SK-N-MC (cell line): Measurements from ENCODE around the gene SLC17A1.

ENCODE experiments used
- DNase-seq: peaks from one replicate; pipeline ENCODE4 v3.0.0-alpha.2; 2011; ENCODE audit warnings: low read depth, low spot score
- H3K27ac ChIP-seq: fragments of 200-600 bp; sonication (generic); 2 replicates; pipeline ENCODE4 v1.5.1; 2016; ENCODE audit warnings: mixed run types
- H3K36me3 ChIP-seq: fragments of 200-600 bp; sonication (generic); 2 replicates; pipeline ENCODE4 v1.6.1; 2017; ENCODE audit warnings: antibody characterized with exemption, low read length, mixed read lengths; ENCODE audit not compliant: insufficient read depth
- H3K4me3 ChIP-seq: fragments of 200-600 bp; sonication (generic); 2 replicates; pipeline ENCODE4 v1.5.1; 2016
- H3K9ac ChIP-seq: fragments of 200-600 bp; sonication (generic); 2 replicates; pipeline ENCODE4 v1.8.0; 2017; ENCODE audit warnings: mixed run types, mixed read lengths; ENCODE audit not compliant: insufficient read length
- H3K9me3 ChIP-seq: fragments of 200-600 bp; sonication (generic); 2 replicates; pipeline ENCODE4 v1.6.1; 2017; ENCODE audit warnings: low read depth, mild to moderate bottlenecking, antibody characterized with exemption, low read length, moderate library complexity, mixed read lengths
- EZH2 ChIP-seq: fragments of 200-600 bp; sonication (generic); IDR thresholded peaks from one replicate; pipeline ENCODE4 v1.6.1; 2017; ENCODE audit warnings: antibody characterized with exemption
- FOXP2 ChIP-seq: optimal IDR thresholded peaks from 2 replicates; pipeline ENCODE3; 2011; ENCODE audit warnings: mild to moderate bottlenecking, moderate library complexity; ENCODE audit not compliant: insufficient read depth; ENCODE audit errors: extremely low read length, control extremely low read depth
- POLR2AphosphoS5 ChIP-seq: IDR thresholded peaks from 2 replicates; pipeline ENCODE4 v1.6.1; 2012; ENCODE audit warnings: mild to moderate bottlenecking, low read depth, low read length, borderline replicate concordance

The SLC17A1 gene

DNA sequence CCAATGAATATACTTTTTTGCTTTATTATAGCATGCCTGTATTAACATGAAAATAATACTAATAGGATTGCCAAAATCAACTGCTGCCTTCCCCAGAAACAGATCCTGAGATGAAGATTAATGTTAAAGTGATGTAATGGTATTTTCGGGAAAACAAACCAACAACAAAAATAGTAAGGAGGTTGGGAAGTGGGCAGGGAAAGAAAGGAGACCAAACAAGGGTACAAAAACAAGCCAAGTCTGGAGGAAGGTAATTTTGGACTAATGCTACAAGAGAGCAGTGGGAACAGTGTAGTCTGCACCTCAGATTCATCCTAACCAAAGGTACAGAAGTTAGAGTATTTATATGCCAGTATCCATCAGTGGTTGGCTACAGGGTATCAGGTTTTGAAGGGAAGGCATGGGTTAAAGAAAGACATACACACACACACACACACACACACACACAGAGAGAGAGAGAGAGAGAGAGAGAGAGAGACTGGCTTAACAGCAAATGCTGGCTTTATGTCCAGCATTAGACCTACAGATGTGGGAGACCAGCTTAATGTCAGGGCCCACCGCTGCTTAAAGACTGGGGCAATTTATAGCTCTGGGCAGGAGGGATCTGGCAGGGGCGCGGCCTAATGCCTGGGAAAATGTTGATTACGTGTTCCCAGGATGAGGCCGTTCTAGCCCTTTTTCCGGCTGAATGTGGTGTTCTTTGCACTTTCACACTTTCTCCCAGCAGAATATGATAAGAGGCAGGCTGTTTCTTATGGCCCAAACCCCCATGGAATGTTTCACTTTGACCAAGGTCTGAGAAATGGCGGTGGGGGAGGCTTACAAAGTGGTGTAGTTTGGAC lies 3.8 kb upstream of the SLC17A1 start:
- no peaks in the 10 kb centered on the region for H3K36me3 ChIP-seq
- TF ChIP-seq POLR2AphosphoS5 (no peak), EZH2 (no peak), FOXP2 (no peak)

DNA sequence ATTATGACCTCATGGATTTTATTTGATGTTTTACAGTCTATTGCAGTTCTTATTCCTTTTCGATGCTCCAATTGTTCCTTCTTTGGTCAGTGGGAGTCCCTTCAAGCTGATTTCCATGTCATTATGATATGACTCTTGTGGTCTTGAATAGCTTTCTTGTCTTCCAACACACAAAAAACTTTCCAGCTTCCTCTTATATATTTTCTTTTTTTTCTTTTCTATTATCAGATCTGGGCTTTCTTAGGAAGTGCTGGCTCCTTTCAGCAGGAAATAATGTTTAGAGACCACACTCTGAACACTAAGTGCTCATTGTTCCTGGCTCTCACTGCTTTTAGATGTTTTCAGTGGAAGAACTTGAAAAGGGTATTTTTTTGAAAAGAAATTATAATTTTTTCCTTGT lies 3.1 kb upstream of the SLC17A1 start:
- Histone ChIP-seq H3K36me3 (no peaks in the 10 kb centered on the region), H3K27ac (no peak overlapping the region), H3K9me3 (no peaks in the 10 kb centered on the region), H3K4me3 (no peak overlapping the region), H3K9ac (no peak overlapping the region)
- no peak for DNase-seq
- TF ChIP-seq POLR2AphosphoS5 (no peak), EZH2 (no peak), FOXP2 (no peak)

More for the DNA sequence above, 3.8 kb upstream of the SLC17A1 start:
- Histone ChIP-seq H3K27ac (no peak overlapping the region), H3K4me3 (no peak overlapping the region), H3K9me3 (no peaks in the 10 kb centered on the region), H3K9ac (no peak overlapping the region)
- DNase-seq = no peak

DNA sequence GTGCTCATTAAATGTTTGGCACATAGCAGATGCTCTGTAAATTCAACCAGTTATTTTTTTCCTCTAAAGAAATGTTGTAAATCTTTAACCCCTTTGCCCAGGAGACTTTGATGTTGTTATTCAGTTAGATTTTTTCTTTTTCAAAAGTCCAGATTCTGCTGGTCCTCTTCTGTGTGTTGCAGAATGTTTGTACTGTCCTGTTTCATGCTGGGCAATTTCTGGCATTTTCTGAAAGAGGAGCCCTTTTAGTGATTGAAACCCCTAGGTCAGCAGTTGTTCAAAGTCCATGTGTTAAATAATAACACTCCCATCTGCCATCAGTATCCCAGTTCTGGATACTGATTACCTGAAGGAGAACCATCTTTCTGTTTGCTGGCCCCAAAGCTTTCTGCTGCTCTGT lies 1.3 kb upstream of the SLC17A1 start:
- TF ChIP-seq POLR2AphosphoS5 = no peak
- no peak overlapping the region for H3K4me3 ChIP-seq
- H3K36me3 ChIP-seq = no peaks in the 10 kb centered on the region
- H3K9ac ChIP-seq = no peak overlapping the region
- no peaks in the 10 kb centered on the region for H3K9me3 ChIP-seq
- no peak overlapping the region for H3K27ac ChIP-seq
- no peak for DNase-seq

DNA sequence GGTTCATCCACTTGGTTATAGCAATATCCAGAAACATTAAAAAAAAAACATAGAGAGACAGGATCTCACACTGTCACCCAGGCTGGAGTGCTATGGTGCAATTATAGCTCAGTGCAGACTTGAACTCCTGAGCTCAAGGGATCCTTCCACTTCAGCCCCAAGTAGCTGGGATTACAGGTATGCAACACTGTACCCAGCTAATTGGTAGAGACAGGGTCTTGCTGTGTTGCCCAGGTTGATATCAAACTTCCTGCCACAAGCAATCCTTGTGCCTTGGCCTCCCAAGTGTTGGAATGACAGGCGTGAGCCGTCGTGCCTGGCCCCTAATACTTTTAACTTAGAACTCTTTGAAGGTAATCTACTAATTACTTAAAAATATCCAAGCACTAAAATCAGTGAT lies 818 bp upstream of the SLC17A1 start:
- Histone ChIP-seq H3K9me3 (no peaks in the 10 kb centered on the region), H3K36me3 (no peaks in the 10 kb centered on the region), H3K27ac (no peak overlapping the region), H3K9ac (no peak overlapping the region), H3K4me3 (no peak overlapping the region)
- no peak for DNase-seq
- TF ChIP-seq FOXP2 (no peak), POLR2AphosphoS5 (no peak), EZH2 (no peak)

- no peaks in the 10 kb centered on the region for H3K9me3 ChIP-seq
- H3K27ac ChIP-seq = no peak overlapping the region
- TF ChIP-seq EZH2 (no peak), POLR2AphosphoS5 (no peak), FOXP2 (no peak)
- peak; percentile 10 for DNase-seq
- no peaks in the 10 kb centered on the region for H3K36me3 ChIP-seq
- no peak overlapping the region for H3K4me3 ChIP-seq
- no peak overlapping the region for H3K9ac ChIP-seq
These were observed 433 bp upstream of the SLC17A1 start for GRCh38 chr6:25832307-25832662.

GRCh38 chr6:25830458-25830857 lies 1.4 kb downstream of the SLC17A1 start:
- Histone ChIP-seq H3K9ac (no peak overlapping the region), H3K36me3 (no peaks in the 10 kb centered on the region), H3K27ac (no peak overlapping the region), H3K4me3 (no peak overlapping the region), H3K9me3 (no peaks in the 10 kb centered on the region)
- DNase-seq = no peak
- TF ChIP-seq EZH2 (no peak), FOXP2 (no peak), POLR2AphosphoS5 (no peak)

DNA sequence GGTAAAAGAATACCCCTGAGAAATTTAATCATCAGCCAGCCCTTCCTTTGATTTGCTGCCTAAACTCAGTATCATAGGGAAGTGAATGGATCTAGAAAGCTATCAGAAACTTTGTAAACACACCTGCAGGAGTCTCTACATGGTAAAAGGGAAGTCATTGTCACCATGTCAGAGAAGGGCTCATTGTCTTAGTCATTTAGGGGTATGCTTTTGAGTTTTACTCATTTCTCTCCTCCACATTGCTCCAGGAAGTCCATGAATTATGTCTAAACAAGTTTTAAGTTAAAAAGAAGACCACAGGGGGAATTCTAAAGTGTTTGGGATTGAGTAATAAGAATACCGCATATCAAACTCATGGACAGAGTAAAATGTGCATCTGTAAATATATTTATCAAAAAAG lies 2.5 kb downstream of the SLC17A1 start:
- DNase-seq = no peak
- Histone ChIP-seq H3K9me3 (no peaks in the 10 kb centered on the region), H3K36me3 (no peaks in the 10 kb centered on the region), H3K9ac (no peak overlapping the region), H3K27ac (no peak overlapping the region), H3K4me3 (no peak overlapping the region)
- TF ChIP-seq POLR2AphosphoS5 (no peak), FOXP2 (no peak), EZH2 (no peak)

DNA sequence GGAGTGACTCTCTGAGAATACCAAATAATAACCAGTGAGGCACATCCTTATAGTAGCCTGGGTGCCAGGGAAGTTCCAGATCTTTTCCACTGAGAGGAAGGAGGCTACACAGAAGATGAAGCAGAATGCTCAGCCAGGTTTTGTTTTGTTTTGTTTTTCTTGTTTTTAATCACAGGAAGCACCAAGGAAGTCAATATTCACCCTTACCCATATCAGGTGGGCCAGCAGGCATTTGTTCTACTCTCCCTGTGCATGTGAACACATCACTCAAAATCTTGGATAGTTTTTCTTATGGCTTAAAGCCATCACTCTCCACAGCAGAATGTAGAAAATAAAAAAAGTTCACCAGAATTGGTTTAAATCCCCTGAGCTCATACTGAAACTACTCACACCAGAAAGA lies 10.5 kb downstream of the SLC17A1 start:
- TF ChIP-seq FOXP2 = no peak
- no peak for TF ChIP-seq EZH2
- TF ChIP-seq POLR2AphosphoS5 = no peak
- no peak overlapping the region for H3K4me3 ChIP-seq
- no peaks in the 10 kb centered on the region; the same call in 1 of the 2 replicates for H3K9me3 ChIP-seq
- H3K36me3 ChIP-seq = no peaks in the 10 kb centered on the region
- H3K9ac ChIP-seq = no peak overlapping the region
- H3K27ac ChIP-seq = no peak overlapping the region
- DNase-seq = no peak

- Histone ChIP-seq H3K9ac (no peak overlapping the region), H3K36me3 (no peaks in the 10 kb centered on the region), H3K9me3 (no peaks in the 10 kb centered on the region), H3K4me3 (no peak overlapping the region), H3K27ac (no peak overlapping the region)
- TF ChIP-seq EZH2 (no peak), POLR2AphosphoS5 (no peak), FOXP2 (no peak)
- no peak for DNase-seq
These were observed 15.6 kb downstream of the SLC17A1 start for GRCh38 chr6:25816252-25816651.
